Osteocyte (in vitro differentiated cells): Measurements from ENCODE around the gene TICRR. TPM values are rescaled to one million over a fixed set of nuclear protein-coding genes. Genes with fewer than 3 reads are reported as not detected.
"Not testable (repeated sequence)": the region's sequence is repeated elsewhere in the genome, so short reads cannot be mapped to it uniquely, and the experiment has no call there.

Experiments
- DNase-seq: peaks from one replicate; pipeline ENCODE4 v3.0.0; 2021; ENCODE audit warnings: mixed read lengths; ENCODE audit not compliant: unreplicated experiment; ENCODE audit errors: extremely low spot score
- H3K27ac Mint-ChIP-seq: one replicate; pipeline ENCODE4 v1.8.0; 2021; ENCODE audit warnings: mild to moderate bottlenecking, mixed read lengths; ENCODE audit not compliant: unreplicated experiment
- H3K27me3 Mint-ChIP-seq: one replicate; pipeline ENCODE4 v1.8.0; 2021; ENCODE audit warnings: mixed read lengths; ENCODE audit not compliant: unreplicated experiment
- H3K36me3 Mint-ChIP-seq: one replicate; pipeline ENCODE4 v1.8.0; 2021; ENCODE audit warnings: mixed read lengths; ENCODE audit not compliant: unreplicated experiment
- H3K4me1 Mint-ChIP-seq: one replicate; pipeline ENCODE4 v1.8.0; 2021; ENCODE audit warnings: mixed read lengths; ENCODE audit not compliant: unreplicated experiment
- H3K4me3 Mint-ChIP-seq: one replicate; pipeline ENCODE4 v1.8.0; 2021; ENCODE audit warnings: mild to moderate bottlenecking, moderate library complexity, mixed read lengths; ENCODE audit not compliant: unreplicated experiment
- H3K9me3 Mint-ChIP-seq: one replicate; pipeline ENCODE4 v1.8.0; 2021; ENCODE audit warnings: mixed read lengths; ENCODE audit not compliant: unreplicated experiment
- CTCF ChIP-seq: fragments of 200-600 bp; sonication (generic); IDR thresholded peaks from 2 replicates; pipeline ENCODE4 v1.5.0; 2021; ENCODE audit warnings: antibody characterized with exemption, mild to moderate bottlenecking, moderate library complexity
- total RNA-seq: library from RNA; stranded (reverse); gene quantifications from 2 replicates; pipeline ENCODE4 v1.2.1, GENCODE V29; 2021

The TICRR gene
- total RNA-seq, 1 donor from 2014 or later, result 2.1 TPM

GRCh38 chr15:89569090-89569745, 6.1 kb upstream of the TICRR start:
- H3K36me3 Mint-ChIP-seq, result no peaks in the 10 kb centered on the region
- H3K9me3 Mint-ChIP-seq, result peaks cover 10% of the 10 kb centered on the region
- no peak overlapping the region for H3K4me3 Mint-ChIP-seq
- no peak for DNase-seq
- H3K27ac Mint-ChIP-seq, result no peak overlapping the region
- H3K4me1 Mint-ChIP-seq, result peaks cover 12% of the 10 kb centered on the region
- peaks cover 5% of the 10 kb centered on the region for H3K27me3 Mint-ChIP-seq
- no peak for TF ChIP-seq CTCF

GRCh38 chr15:89575656-89576416, 567 bp downstream of the TICRR start:
- no peaks in the 10 kb centered on the region for H3K9me3 Mint-ChIP-seq
- peak overlapping the region; percentile 82 for H3K4me3 Mint-ChIP-seq
- H3K27ac Mint-ChIP-seq, result peak overlapping the region; percentile 34
- no peaks in the 10 kb centered on the region for H3K36me3 Mint-ChIP-seq
- peaks cover 2% of the 10 kb centered on the region for H3K27me3 Mint-ChIP-seq
- DNase-seq, result no peak
- peaks cover 26% of the 10 kb centered on the region for H3K4me1 Mint-ChIP-seq
- TF ChIP-seq CTCF, result no peak

GRCh38 chr15:89576417-89576773, 1.1 kb downstream of the TICRR start:
- no peak for DNase-seq
- Mint-ChIP-seq H3K27ac (peak overlapping the region; percentile 42), H3K27me3 (peaks cover 2% of the 10 kb centered on the region), H3K36me3 (no peaks in the 10 kb centered on the region), H3K4me3 (peak overlapping the region; percentile 82), H3K4me1 (peaks cover 26% of the 10 kb centered on the region), H3K9me3 (no peaks in the 10 kb centered on the region)
- TF ChIP-seq CTCF, result no peak

- Mint-ChIP-seq H3K4me3 (peak overlapping the region; percentile 58), H3K36me3 (no peaks in the 10 kb centered on the region), H3K4me1 (peaks cover 29% of the 10 kb centered on the region), H3K9me3 (no peaks in the 10 kb centered on the region), H3K27me3 (peaks cover 1% of the 10 kb centered on the region), H3K27ac (peak overlapping the region; percentile 58)
- TF ChIP-seq CTCF, result no peak
- no peak for DNase-seq
Measured at GRCh38 chr15:89577776-89578115, 2.5 kb downstream of the TICRR start.

- TF ChIP-seq CTCF, result no peak
Measured at GRCh38 chr15:89578146-89578545, 2.9 kb downstream of the TICRR start.

GRCh38 chr15:89580747-89581146, 5.5 kb downstream of the TICRR start:
- not testable (repeated sequence) for H3K4me3 Mint-ChIP-seq, H3K27ac Mint-ChIP-seq, H3K36me3 Mint-ChIP-seq, H3K27me3 Mint-ChIP-seq, DNase-seq, H3K9me3 Mint-ChIP-seq
- H3K4me1 Mint-ChIP-seq, result peaks cover 29% of the 10 kb centered on the region

More at GRCh38 chr15:89578146-89578545, 2.9 kb downstream of the TICRR start:
- Mint-ChIP-seq H3K4me3 (peak overlapping the region; percentile 58), H3K4me1 (peaks cover 29% of the 10 kb centered on the region), H3K36me3 (no peaks in the 10 kb centered on the region), H3K27ac (peak overlapping the region; percentile 58), H3K9me3 (no peaks in the 10 kb centered on the region), H3K27me3 (no peaks in the 10 kb centered on the region)
- no peak for DNase-seq
